Kidney (tissue), 14 donors: Measurements from ENCODE around the gene RABEP2. TPM values are rescaled to one million over a fixed set of nuclear protein-coding genes. Genes with fewer than 3 reads are reported as not detected.

Source experiments
- DNase-seq, 5 donors: peaks; one replicate each; pipeline ENCODE4 v3.0.0-alpha.2; 2013 to 2020
- FAIRE-seq: peaks from 2 replicates; lab custom pipeline; 2012; peaks lifted over from hg19 to GRCh38; lab: Jason Lieb, UNC
- H3K27ac ChIP-seq, 2 donors: one replicate each; pipeline ENCODE4 v1.7.0; 2013; ENCODE audit warnings: low read depth in 2 of 2, low read length in 2 of 2, inconsistent platforms in 1 of 2
- H3K27me3 ChIP-seq: one replicate; pipeline ENCODE4 v1.7.1; 2013; ENCODE audit warnings: low read length, inconsistent platforms; ENCODE audit not compliant: control insufficient read depth, insufficient read depth
- H3K36me3 ChIP-seq, 3 donors: one replicate each; pipeline versions ENCODE4 v1.7.0 to v1.7.1; 2013; ENCODE audit warnings: low read length in 3 of 3, control low read depth in 1 of 3, inconsistent platforms in 1 of 3; ENCODE audit not compliant: insufficient read depth in 3 of 3, control insufficient read depth in 2 of 3
- H3K4me1 ChIP-seq, 3 donors: one replicate each; pipeline versions ENCODE4 v1.7.0 to v1.7.1; 2013; ENCODE audit warnings: low read length in 3 of 3, inconsistent platforms in 1 of 3, low read depth in 1 of 3; ENCODE audit not compliant: control insufficient read depth in 2 of 3, insufficient read depth in 2 of 3
- H3K4me3 ChIP-seq, 3 donors: one replicate each; pipeline versions ENCODE4 v1.7.0 to v1.8.1; 2013; ENCODE audit warnings: low read length in 3 of 3, control low read depth in 1 of 3, inconsistent platforms in 1 of 3
- H3K9ac ChIP-seq, 3 donors: one replicate each; pipeline versions ENCODE4 v1.7.0 to v1.7.1; 2013; ENCODE audit warnings: low read length in 3 of 3, control low read depth in 1 of 3, inconsistent platforms in 1 of 3
- H3K9me3 ChIP-seq, 3 donors: one replicate each; pipeline versions ENCODE4 v1.7.0 to v1.7.1; 2013; ENCODE audit warnings: low read length in 3 of 3, control low read depth in 1 of 3, inconsistent platforms in 1 of 3; ENCODE audit not compliant: control insufficient read depth in 2 of 3, insufficient read depth in 1 of 3
- intact Hi-C: fragments of 100-400 bp; cut with DNase I; formaldehyde crosslinking; loops from one replicate; pipeline ENCODE4 v1.11.1; 2022
- polyA plus RNA-seq: library from polyadenylated mRNA; stranded (reverse); fragments of 350-450 nt; fragmentation: Illumina TruSeq; extraction: RNeasy Lipid Tissue Mini Kit (QIAGEN cat#74804); gene quantifications from one replicate; pipeline ENCODE4 v1.2.3, GENCODE V29; 2014; ENCODE audit warnings: low read depth, low replicate concordance; ENCODE audit not compliant: insufficient read depth
- total RNA-seq: library from RNA; stranded (reverse); fragmentation: NEBNext Ultra II Directional; extraction: Animal tissue kit (Norgen Biotek cat#: 25700); gene quantifications from one replicate; pipeline ENCODE4 v1.2.1, GENCODE V29; 2021
- TF ChIP-seq, protein P1 (sequence below): IDR thresholded peaks from 3 replicates; pipeline ENCODE4 v1.5.1; 2012; ENCODE audit warnings: mild to moderate bottlenecking, moderate library complexity, borderline replicate concordance; ENCODE audit not compliant: insufficient read depth; ENCODE audit errors: extremely low read depth
- donor health status: control.
- donor health status: control.
- donor health status: control.
- donor health status: control.
- donor health status: control.
- donor health status: DM: yes; HTN: yes; CAD: no.
- donor health status: Normal renal cell carcinoma (clear cell type).

RABEP2 gene
- total and polyA plus RNA-seq, 2 donors from 2014 or later = 21.0 to 30.1 TPM

DNA sequence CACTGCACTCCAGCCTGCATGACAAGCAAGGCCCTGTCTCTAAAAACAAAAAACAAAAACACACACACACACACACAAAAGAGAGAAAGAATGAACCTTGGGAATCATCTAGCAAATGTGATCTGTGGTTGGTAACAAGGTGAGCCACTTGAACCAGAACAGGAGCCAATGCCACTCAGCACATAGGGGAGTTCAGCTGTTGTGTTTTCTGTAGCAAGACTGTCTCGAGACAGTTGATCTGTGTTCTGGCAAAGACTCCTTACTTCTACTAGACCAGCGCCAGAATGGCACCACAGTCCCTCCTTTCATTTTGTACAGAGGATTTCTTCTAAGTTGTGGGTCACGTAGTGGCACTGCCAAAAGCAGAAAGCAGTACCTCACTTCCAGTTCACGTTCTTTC, 26.1 kb downstream of the RABEP2 start:
- TF ChIP-seq, protein P1, sequence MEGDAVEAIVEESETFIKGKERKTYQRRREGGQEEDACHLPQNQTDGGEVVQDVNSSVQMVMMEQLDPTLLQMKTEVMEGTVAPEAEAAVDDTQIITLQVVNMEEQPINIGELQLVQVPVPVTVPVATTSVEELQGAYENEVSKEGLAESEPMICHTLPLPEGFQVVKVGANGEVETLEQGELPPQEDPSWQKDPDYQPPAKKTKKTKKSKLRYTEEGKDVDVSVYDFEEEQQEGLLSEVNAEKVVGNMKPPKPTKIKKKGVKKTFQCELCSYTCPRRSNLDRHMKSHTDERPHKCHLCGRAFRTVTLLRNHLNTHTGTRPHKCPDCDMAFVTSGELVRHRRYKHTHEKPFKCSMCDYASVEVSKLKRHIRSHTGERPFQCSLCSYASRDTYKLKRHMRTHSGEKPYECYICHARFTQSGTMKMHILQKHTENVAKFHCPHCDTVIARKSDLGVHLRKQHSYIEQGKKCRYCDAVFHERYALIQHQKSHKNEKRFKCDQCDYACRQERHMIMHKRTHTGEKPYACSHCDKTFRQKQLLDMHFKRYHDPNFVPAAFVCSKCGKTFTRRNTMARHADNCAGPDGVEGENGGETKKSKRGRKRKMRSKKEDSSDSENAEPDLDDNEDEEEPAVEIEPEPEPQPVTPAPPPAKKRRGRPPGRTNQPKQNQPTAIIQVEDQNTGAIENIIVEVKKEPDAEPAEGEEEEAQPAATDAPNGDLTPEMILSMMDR = no peak
- Histone ChIP-seq H3K9me3 (no peaks in the 10 kb centered on the region), H3K4me1 (no peaks in the 10 kb centered on the region), H3K27me3 (no peaks in the 10 kb centered on the region), H3K9ac (no peak overlapping the region), H3K36me3 (no peaks in the 10 kb centered on the region), H3K4me3 (no peak overlapping the region), H3K27ac (no peak overlapping the region)
- intact Hi-C loops = no loop called here
- DNase-seq = no peak
- no peak for FAIRE-seq

DNA sequence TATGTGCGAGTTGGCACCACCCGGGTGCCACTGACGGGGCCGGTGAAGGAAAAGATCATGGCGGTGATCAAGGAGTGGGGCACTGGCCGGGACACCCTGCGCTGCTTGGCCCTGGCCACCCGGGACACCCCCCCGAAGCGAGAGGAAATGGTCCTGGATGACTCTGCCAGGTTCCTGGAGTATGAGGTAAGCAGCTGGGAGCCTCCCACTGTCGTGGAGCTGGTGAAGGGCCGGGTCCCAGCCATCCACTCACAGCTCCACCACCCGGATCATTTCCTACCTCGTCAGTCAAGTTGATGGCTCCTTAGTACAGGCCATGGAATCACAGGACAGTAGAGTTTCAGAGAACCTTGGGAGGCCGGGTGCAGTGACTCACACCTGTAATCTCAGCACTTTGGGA, 26.8 kb downstream of the RABEP2 start:
- no peak overlapping the region for H3K27ac ChIP-seq
- FAIRE-seq (no peak), DNase-seq (no peak)
- H3K27me3 ChIP-seq = no peaks in the 10 kb centered on the region
- intact Hi-C loops = no loop called here
- H3K9ac ChIP-seq = no peak overlapping the region
- no peaks in the 10 kb centered on the region for H3K36me3 ChIP-seq
- no peaks in the 10 kb centered on the region for H3K9me3 ChIP-seq
- TF ChIP-seq, protein P1 = no peak
- H3K4me3 ChIP-seq = no peak overlapping the region
- H3K4me1 ChIP-seq = no peaks in the 10 kb centered on the region

GRCh38 chr16:28897826-28898225, 27.2 kb downstream of the RABEP2 start:
- TF ChIP-seq, protein P1 = no peak
- Histone ChIP-seq H3K27ac (no peak overlapping the region), H3K4me3 (no peak overlapping the region), H3K9me3 (no peaks in the 10 kb centered on the region), H3K36me3 (no peaks in the 10 kb centered on the region), H3K27me3 (no peaks in the 10 kb centered on the region), H3K9ac (no peak overlapping the region), H3K4me1 (no peaks in the 10 kb centered on the region)
- no peak for FAIRE-seq
- intact Hi-C loops = no loop called here
- DNase-seq = no peak

- intact Hi-C loops = no loop called here
- Histone ChIP-seq H3K27me3 (no peaks in the 10 kb centered on the region), H3K9me3 (no peaks in the 10 kb centered on the region), H3K4me1 (no peaks in the 10 kb centered on the region), H3K36me3 (no peaks in the 10 kb centered on the region), H3K4me3 (no peak overlapping the region), H3K27ac (no peak overlapping the region), H3K9ac (no peak overlapping the region)
- TF ChIP-seq, protein P1 = no peak
- FAIRE-seq (no peak), DNase-seq (no peak)
These were observed 29.4 kb downstream of the RABEP2 start for GRCh38 chr16:28895609-28896008.
